Measurements from ENCODE around the gene FBF1.

FBF1 gene

GRCh38 chr17:75873587-75874322, 67.1 kb downstream of the FBF1 start:
- Histone ChIP-seq H3K4me1 (ENCODE audit: control insufficient read depth, insufficient read depth, low read length) (peaks cover 4% of the 10 kb centered on the region), H3K27ac (ENCODE audit: extremely low read depth, low read depth, low read length) (no peak overlapping the region), H3K4me3 (ENCODE audit: low read depth, low read length) (no peak overlapping the region), H3K9me3 (ENCODE audit: control insufficient read depth, insufficient read depth, low read depth, low read length) (no peaks in the 10 kb centered on the region), H3K36me3 (ENCODE audit: control insufficient read depth in 2 of 2, insufficient read depth in 1 of 2, low read length in 2 of 2) (peaks cover 0 to 4% of the 10 kb centered on the region in 2 experiments; a peak in 1 of 3 replicates)
- peak; percentile 67; the same call in 1 of the 2 replicates for TF ChIP-seq SCRT1 (tag by site-specific recombination; IDR thresholded peaks at IDR 0.05; ENCODE audit: borderline replicate concordance)
- TF ChIP-seq ZNF350 (tag by site-specific recombination; IDR thresholded peaks at IDR 0.05) = no peak
- TF ChIP-seq ZNF792 (tag by site-specific recombination; IDR thresholded peaks at IDR 0.05) = no peak
- TF ChIP-seq ZNF26 (tag by site-specific recombination; IDR thresholded peaks at IDR 0.05) = no peak
- TF ChIP-seq, protein P1, sequence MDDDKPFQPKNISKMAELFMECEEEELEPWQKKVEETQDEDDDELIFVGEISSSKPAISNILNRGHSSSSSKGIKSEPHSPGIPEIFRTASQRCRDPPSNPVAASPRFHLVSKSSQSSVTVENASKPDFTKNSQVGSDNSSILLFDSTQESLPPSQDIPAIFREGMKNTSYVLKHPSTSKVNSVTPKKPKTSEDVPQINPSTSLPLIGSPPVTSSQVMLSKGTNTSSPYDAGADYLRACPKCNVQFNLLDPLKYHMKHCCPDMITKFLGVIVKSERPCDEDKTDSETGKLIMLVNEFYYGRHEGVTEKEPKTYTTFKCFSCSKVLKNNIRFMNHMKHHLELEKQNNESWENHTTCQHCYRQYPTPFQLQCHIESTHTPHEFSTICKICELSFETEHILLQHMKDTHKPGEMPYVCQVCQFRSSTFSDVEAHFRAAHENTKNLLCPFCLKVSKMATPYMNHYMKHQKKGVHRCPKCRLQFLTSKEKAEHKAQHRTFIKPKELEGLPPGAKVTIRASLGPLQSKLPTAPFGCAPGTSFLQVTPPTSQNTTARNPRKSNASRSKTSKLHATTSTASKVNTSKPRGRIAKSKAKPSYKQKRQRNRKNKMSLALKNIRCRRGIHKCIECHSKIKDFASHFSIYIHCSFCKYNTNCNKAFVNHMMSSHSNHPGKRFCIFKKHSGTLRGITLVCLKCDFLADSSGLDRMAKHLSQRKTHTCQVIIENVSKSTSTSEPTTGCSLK (tag by site-specific recombination; IDR thresholded peaks at IDR 0.05) = no peak
- no peak for TF ChIP-seq KLF8 (tag by site-specific recombination; IDR thresholded peaks at IDR 0.05)
- TF ChIP-seq YY2 (tag by site-specific recombination; IDR thresholded peaks at IDR 0.05) = no peak
- no peak for TF ChIP-seq ZNF48 (tag by site-specific recombination; IDR thresholded peaks at IDR 0.05)
- TF ChIP-seq ZNF24 (tag by site-specific recombination; IDR thresholded peaks at IDR 0.05) = 0 out of 2 replicates have a peak, but pooled peaks have one; percentile 47
- TF ChIP-seq SCRT2 (tag by site-specific recombination; IDR thresholded peaks at IDR 0.05) = peak; percentile 89
- TF ChIP-seq, protein P2, sequence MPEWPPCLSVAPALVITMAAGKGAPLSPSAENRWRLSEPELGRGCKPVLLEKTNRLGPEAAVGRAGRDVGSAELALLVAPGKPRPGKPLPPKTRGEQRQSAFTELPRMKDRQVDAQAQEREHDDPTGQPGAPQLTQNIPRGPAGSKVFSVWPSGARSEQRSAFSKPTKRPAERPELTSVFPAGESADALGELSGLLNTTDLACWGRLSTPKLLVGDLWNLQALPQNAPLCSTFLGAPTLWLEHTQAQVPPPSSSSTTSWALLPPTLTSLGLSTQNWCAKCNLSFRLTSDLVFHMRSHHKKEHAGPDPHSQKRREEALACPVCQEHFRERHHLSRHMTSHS (tag by site-specific recombination; IDR thresholded peaks at IDR 0.05) = no peak
- no peak for TF ChIP-seq ZNF473 (tag by site-specific recombination; IDR thresholded peaks at IDR 0.05)
- TF ChIP-seq ZFP37 (tag by site-specific recombination; IDR thresholded peaks at IDR 0.05) = no peak
- no peak for TF ChIP-seq ZSCAN23 (tag by site-specific recombination; IDR thresholded peaks at IDR 0.05)
- no peak for TF ChIP-seq KLF17 (tag by site-specific recombination; IDR thresholded peaks at IDR 0.05)
- TF ChIP-seq MZF1 (tag by site-specific recombination; IDR thresholded peaks at IDR 0.05; ENCODE audit: borderline replicate concordance) = no peak
- TF ChIP-seq ZNF76 (tag by site-specific recombination; IDR thresholded peaks at IDR 0.05; ENCODE audit: borderline replicate concordance, low read depth) = no peak
- TF ChIP-seq ZNF112 (tag by site-specific recombination; IDR thresholded peaks at IDR 0.05) = no peak
- no peak for TF ChIP-seq ZNF529 (tag by site-specific recombination; IDR thresholded peaks at IDR 0.05; ENCODE audit: insufficient replicate concordance)
- peak; percentile 99 for TF ChIP-seq ZNF664 (tag by site-specific recombination; IDR thresholded peaks at IDR 0.05)
- TF ChIP-seq ZNF148 (tag by site-specific recombination; IDR thresholded peaks at IDR 0.05; ENCODE audit: borderline replicate concordance) = no peak
- no peak for TF ChIP-seq ZNF701 (tag by site-specific recombination; IDR thresholded peaks at IDR 0.05)
- TF ChIP-seq ZNF585B (tag by site-specific recombination; IDR thresholded peaks at IDR 0.05) = no peak
- TF ChIP-seq, protein P3, sequence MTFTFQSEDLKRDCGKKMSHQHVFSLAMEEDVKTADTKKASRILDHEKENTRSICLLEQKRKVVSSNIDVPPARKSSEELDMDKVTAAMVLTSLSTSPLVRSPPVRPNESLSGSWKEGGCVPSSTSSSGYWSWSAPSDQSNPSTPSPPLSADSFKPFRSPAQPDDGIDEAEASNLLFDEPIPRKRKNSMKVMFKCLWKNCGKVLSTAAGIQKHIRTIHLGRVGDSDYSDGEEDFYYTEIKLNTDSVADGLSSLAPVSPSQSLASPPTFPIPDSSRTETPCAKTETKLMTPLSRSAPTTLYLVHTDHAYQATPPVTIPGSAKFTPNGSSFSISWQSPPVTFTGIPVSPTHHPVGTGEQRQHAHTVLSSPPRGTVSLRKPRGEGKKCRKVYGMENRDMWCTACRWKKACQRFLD (tag by site-specific recombination; IDR thresholded peaks at IDR 0.05) = no peak
- TF ChIP-seq SP7 (tag by site-specific recombination; IDR thresholded peaks at IDR 0.05) = no peak
- no peak for TF ChIP-seq ZBTB1 (tag by site-specific recombination; IDR thresholded peaks at IDR 0.05)
- TF ChIP-seq ZNF433 (tag by site-specific recombination; IDR thresholded peaks at IDR 0.05; ENCODE audit: low read depth) = no peak
- TF ChIP-seq MEIS1 (CRISPR knock-in tag; IDR thresholded peaks at IDR 0.05; ENCODE audit: borderline replicate concordance) = no peak
- CTCF ChIA-PET = interaction anchor here (0.5 to 7.6 kb wide), 7 partner anchors 9 to 308 kb away, joined by 3 to 84 read pairs (median 5); no protein-coding TSS in a partner anchor
- POLR2A ChIA-PET = interaction anchor here (1.0 to 2.0 kb wide), 2 partner anchors 18 to 94 kb away, joined by 3 to 26 read pairs; partner anchors contain the start of gene WBP2

Data from HEK293 (cell line).